ENCODE data around the gene TSPAN12. TPM values are rescaled to one million over a fixed set of nuclear protein-coding genes. Genes with fewer than 3 reads are reported as not detected.

The TSPAN12 gene
- total and polyA plus RNA-seq, 5 donors from 2014 or later: 0.26 TPM; not detected in 4

GRCh38 chr7:120874016-120874415 lies 16.1 kb upstream of the TSPAN12 start:
- Histone ChIP-seq H3K27me3 (ENCODE audit: control insufficient read depth, insufficient read depth, low read length) (peaks cover 2% of the 10 kb centered on the region), H3K4me3 (ENCODE audit: low read depth, low read length) (no peak overlapping the region), H3K4me1 (ENCODE audit: control insufficient read depth, insufficient read depth, low read length, poor library complexity, severe bottlenecking) (no peaks in the 10 kb centered on the region), H3K9me3 (ENCODE audit: control insufficient read depth in 2 of 2, low read length in 2 of 2) (no peaks in the 10 kb centered on the region), H3K27ac (ENCODE audit: insufficient read depth, low read length, poor library complexity, severe bottlenecking) (no peak overlapping the region), H3K36me3 (ENCODE audit: control insufficient read depth, insufficient read depth, low read length) (no peaks in the 10 kb centered on the region)
- Mint-ChIP-seq H3K36me3 (no peaks in the 10 kb centered on the region), H3K4me3 (no peak overlapping the region), H3K4me1 (no peaks in the 10 kb centered on the region), H3K27me3 (peaks cover 13% of the 10 kb centered on the region), H3K9me3 (peaks cover 0 to 3% (median 0%) of the 10 kb centered on the region in 7 donors), H3K27ac (no peak overlapping the region)
- DNase-seq (no peak), ATAC-seq (ENCODE audit: low read depth in 2 of 2) (no peak)

GRCh38 chr7:120873401-120873800 lies 15.5 kb upstream of the TSPAN12 start:
- Mint-ChIP-seq H3K9me3 (peaks cover 0 to 3% (median 0%) of the 10 kb centered on the region in 7 donors), H3K4me1 (no peaks in the 10 kb centered on the region), H3K36me3 (no peaks in the 10 kb centered on the region), H3K27me3 (peaks cover 13% of the 10 kb centered on the region), H3K4me3 (no peak overlapping the region), H3K27ac (no peak overlapping the region)
- DNase-seq: no peak
- peaks cover 2% of the 10 kb centered on the region for H3K27me3 ChIP-seq (ENCODE audit: control insufficient read depth, insufficient read depth, low read length)
- no peak overlapping the region for H3K27ac ChIP-seq (ENCODE audit: insufficient read depth, low read length, poor library complexity, severe bottlenecking)
- no peak overlapping the region for H3K4me3 ChIP-seq (ENCODE audit: low read depth, low read length)
- H3K4me1 ChIP-seq (ENCODE audit: control insufficient read depth, insufficient read depth, low read length, poor library complexity, severe bottlenecking): no peaks in the 10 kb centered on the region
- no peaks in the 10 kb centered on the region for H3K9me3 ChIP-seq (ENCODE audit: control insufficient read depth in 2 of 2, low read length in 2 of 2)
- ATAC-seq (ENCODE audit: low read depth in 2 of 2): no peak
- no peaks in the 10 kb centered on the region for H3K36me3 ChIP-seq (ENCODE audit: control insufficient read depth, insufficient read depth, low read length)

DNA sequence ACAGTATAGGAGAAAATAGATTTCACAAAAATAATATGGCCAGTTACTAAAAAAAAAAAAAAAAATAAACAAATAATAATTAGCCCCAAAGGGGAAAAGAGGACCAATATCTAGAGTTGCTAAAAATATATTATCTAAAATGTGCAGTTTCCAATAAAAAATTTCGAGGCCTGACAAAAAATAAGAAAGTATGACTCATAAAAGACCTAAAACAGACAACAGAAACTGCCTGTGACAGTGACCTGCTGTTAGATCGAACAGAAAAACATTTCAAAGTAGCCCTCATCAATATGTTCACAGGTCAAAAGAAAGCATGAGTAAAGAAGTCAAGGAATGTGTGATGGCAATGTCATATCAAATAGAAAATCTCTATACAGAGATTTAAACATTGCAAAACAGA lies 11.8 kb upstream of the TSPAN12 start:
- Histone ChIP-seq H3K36me3 (ENCODE audit: control insufficient read depth, insufficient read depth, low read length) (no peaks in the 10 kb centered on the region), H3K9me3 (ENCODE audit: control insufficient read depth in 2 of 2, low read length in 2 of 2) (no peaks in the 10 kb centered on the region), H3K27ac (ENCODE audit: insufficient read depth, low read length, poor library complexity, severe bottlenecking) (no peak overlapping the region), H3K4me1 (ENCODE audit: control insufficient read depth, insufficient read depth, low read length, poor library complexity, severe bottlenecking) (no peaks in the 10 kb centered on the region), H3K4me3 (ENCODE audit: low read depth, low read length) (no peak overlapping the region), H3K27me3 (ENCODE audit: control insufficient read depth, insufficient read depth, low read length) (peaks cover 4% of the 10 kb centered on the region)
- no peaks in the 10 kb centered on the region for H3K36me3 Mint-ChIP-seq
- H3K27ac Mint-ChIP-seq: no peak overlapping the region
- H3K9me3 Mint-ChIP-seq: peaks cover 0 to 4% (median 0%) of the 10 kb centered on the region in 7 donors
- no peaks in the 10 kb centered on the region for H3K4me1 Mint-ChIP-seq
- ATAC-seq (ENCODE audit: low read depth in 2 of 2): no peak
- no peak for DNase-seq
- H3K4me3 Mint-ChIP-seq: no peak overlapping the region
- H3K27me3 Mint-ChIP-seq: peaks cover 13% of the 10 kb centered on the region

DNA sequence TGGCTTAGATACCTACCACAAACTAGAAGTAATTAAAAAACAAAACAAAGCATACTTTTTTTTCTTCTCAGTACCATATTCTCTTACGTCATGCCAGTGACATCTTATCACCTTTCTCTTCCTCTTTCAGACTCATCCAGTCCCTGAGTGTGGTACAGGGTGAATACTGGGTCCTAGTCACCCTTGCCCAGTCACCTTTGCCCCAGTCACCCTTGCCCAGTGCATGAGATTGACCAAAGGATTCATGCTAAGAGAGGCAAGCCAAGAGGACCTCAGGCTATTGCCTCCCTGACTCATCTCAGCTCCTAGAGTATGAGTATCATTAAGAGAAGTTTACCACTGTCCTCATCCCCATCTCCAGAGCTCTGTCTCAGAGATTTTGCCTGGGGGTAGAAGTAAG lies 10.0 kb upstream of the TSPAN12 start:
- no peaks in the 10 kb centered on the region for H3K4me1 Mint-ChIP-seq
- no peaks in the 10 kb centered on the region for H3K36me3 Mint-ChIP-seq
- Histone ChIP-seq H3K4me1 (ENCODE audit: control insufficient read depth, insufficient read depth, low read length, poor library complexity, severe bottlenecking) (no peaks in the 10 kb centered on the region), H3K4me3 (ENCODE audit: low read depth, low read length) (no peak overlapping the region), H3K36me3 (ENCODE audit: control insufficient read depth, insufficient read depth, low read length) (no peaks in the 10 kb centered on the region), H3K9me3 (ENCODE audit: control insufficient read depth in 2 of 2, low read length in 2 of 2) (no peaks in the 10 kb centered on the region), H3K27me3 (ENCODE audit: control insufficient read depth, insufficient read depth, low read length) (peaks cover 12% of the 10 kb centered on the region), H3K27ac (ENCODE audit: insufficient read depth, low read length, poor library complexity, severe bottlenecking) (no peak overlapping the region)
- ATAC-seq (ENCODE audit: low read depth in 2 of 2): no peak
- no peak overlapping the region for H3K4me3 Mint-ChIP-seq
- no peak for DNase-seq
- peaks cover 0 to 4% (median 0%) of the 10 kb centered on the region in 7 donors for H3K9me3 Mint-ChIP-seq
- no peak overlapping the region for H3K27ac Mint-ChIP-seq
- peaks cover 11% of the 10 kb centered on the region for H3K27me3 Mint-ChIP-seq

DNA sequence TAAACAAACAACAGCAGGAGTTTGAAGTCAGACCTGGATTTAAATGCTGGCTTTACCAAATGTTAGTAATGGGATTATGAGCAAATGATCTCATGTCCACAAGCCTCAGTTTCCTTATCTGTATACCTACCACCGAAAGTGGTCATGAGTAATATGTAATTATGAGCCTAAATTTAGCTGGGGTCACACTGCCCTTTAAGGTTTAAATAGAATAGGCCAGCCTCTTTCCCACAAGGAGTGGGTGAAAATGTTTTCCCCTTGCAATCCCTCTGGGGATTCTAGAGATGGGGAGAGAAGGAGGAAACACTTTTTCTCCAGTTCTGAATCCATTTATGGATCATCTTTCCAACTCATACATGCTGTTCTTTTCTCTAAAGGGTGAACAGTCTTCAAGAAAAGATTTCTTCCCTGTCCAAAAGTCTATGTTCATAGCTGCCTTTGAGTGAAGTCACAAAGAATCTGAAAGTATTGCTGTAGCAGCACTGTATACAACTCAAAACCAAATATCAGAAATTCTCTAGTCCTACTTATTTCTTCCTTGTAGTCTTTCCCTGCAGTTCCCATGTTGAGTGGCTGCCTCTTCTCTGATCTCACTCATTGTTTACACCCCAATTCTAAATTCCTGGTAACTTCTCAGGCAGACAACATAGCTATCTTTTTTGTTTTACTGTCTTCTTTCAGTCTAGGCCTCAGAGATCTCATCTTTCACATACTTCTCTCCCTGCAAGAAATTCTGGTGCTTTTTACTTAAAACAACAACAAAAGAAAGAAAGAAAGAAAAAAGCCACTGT lies 7.4 kb upstream of the TSPAN12 start:
- H3K27ac Mint-ChIP-seq: no peak overlapping the region

DNA sequence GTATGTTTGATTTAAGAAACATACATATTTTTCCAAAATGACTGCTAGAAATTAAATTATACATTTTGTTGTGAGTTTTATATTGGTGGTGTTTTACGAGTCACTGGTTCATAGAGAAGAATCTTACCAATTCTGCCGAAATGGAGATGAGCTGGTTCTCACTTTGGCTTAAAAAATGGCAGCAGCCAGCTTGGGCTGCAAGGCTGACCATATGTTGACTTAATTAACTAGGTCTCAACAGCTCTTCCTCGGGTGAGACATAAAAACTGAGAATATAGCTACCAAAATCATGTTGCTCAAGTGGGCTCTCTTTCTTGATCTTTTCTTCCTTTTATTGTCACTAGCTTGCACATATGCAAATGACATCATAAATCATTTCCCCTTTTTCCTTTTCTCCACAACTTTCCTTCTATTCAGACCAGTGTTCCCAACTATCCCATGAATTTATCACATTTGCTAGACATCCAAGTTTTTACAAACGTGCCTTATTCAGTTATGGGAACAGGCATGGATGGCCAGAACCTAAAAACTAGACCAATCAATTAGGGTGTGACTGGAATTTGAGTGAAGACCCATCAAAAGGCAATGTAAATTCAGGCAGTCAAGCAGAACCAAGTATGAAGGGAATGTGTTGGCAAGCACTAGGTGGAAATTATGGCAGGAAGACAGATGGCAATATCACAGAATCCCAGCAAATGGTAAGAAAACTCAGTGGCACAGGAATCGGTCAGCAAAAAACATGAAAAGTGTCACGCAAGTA lies 6.4 kb upstream of the TSPAN12 start:
- H3K27me3 ChIP-seq (ENCODE audit: control insufficient read depth, insufficient read depth, low read length): peaks cover 22% of the 10 kb centered on the region
- no peaks in the 10 kb centered on the region for H3K9me3 ChIP-seq (ENCODE audit: control insufficient read depth in 2 of 2, low read length in 2 of 2)
- Mint-ChIP-seq H3K27me3 (peaks cover 25% of the 10 kb centered on the region), H3K27ac (no peak overlapping the region), H3K4me1 (no peaks in the 10 kb centered on the region), H3K36me3 (no peaks in the 10 kb centered on the region), H3K9me3 (peaks cover 0 to 4% (median 2%) of the 10 kb centered on the region in 7 donors), H3K4me3 (no peak overlapping the region)
- H3K27ac ChIP-seq (ENCODE audit: insufficient read depth, low read length, poor library complexity, severe bottlenecking): no peak overlapping the region
- no peak for ATAC-seq (ENCODE audit: low read depth in 2 of 2)
- H3K4me3 ChIP-seq (ENCODE audit: low read depth, low read length): no peak overlapping the region
- H3K4me1 ChIP-seq (ENCODE audit: control insufficient read depth, insufficient read depth, low read length, poor library complexity, severe bottlenecking): no peaks in the 10 kb centered on the region
- DNase-seq: no peak
- H3K36me3 ChIP-seq (ENCODE audit: control insufficient read depth, insufficient read depth, low read length): no peaks in the 10 kb centered on the region

More for the DNA sequence above, 7.4 kb upstream of the TSPAN12 start:
- no peaks in the 10 kb centered on the region for H3K36me3 ChIP-seq (ENCODE audit: control insufficient read depth, insufficient read depth, low read length)
- no peak overlapping the region for H3K4me3 Mint-ChIP-seq
- DNase-seq (no peak), ATAC-seq (ENCODE audit: low read depth in 2 of 2) (no peak)
- H3K9me3 Mint-ChIP-seq: peaks cover 0 to 4% (median 0%) of the 10 kb centered on the region in 7 donors
- H3K4me3 ChIP-seq (ENCODE audit: low read depth, low read length): no peak overlapping the region
- no peaks in the 10 kb centered on the region for H3K9me3 ChIP-seq (ENCODE audit: control insufficient read depth in 2 of 2, low read length in 2 of 2)
- no peaks in the 10 kb centered on the region for H3K4me1 ChIP-seq (ENCODE audit: control insufficient read depth, insufficient read depth, low read length, poor library complexity, severe bottlenecking)
- H3K27ac ChIP-seq (ENCODE audit: insufficient read depth, low read length, poor library complexity, severe bottlenecking): no peak overlapping the region
- no peaks in the 10 kb centered on the region for H3K36me3 Mint-ChIP-seq
- peaks cover 19% of the 10 kb centered on the region for H3K27me3 Mint-ChIP-seq
- peaks cover 15% of the 10 kb centered on the region for H3K27me3 ChIP-seq (ENCODE audit: control insufficient read depth, insufficient read depth, low read length)
- no peaks in the 10 kb centered on the region for H3K4me1 Mint-ChIP-seq

DNA sequence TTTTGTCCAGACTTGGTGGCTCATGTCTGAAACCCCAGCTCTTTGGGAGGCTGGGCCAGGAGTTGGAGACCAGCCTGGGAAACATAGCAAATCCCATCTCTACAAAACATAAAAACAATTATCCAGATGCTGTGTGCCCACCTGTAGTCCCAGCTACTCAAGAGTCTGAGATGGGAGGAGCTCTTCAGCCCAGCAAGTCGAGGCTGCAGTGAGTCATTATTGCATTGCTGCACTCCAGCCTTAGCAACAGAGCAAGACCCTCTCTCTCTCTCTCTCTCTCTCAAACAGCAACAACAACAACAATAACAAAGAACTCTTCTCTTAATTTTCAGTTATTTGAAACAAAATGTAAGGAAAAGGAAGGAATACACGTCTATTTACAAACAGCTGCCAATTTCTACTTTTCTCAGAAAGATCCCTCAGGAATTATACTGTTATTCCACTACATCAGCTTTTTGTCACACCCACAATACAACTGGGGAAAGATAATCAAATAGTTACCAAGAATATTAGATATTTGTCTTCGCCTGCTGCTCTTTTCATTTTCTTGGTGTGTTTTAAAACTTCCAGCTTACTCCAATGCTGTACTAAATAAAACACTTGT lies 5.1 kb upstream of the TSPAN12 start:
- no peak overlapping the region for H3K4me3 ChIP-seq (ENCODE audit: low read depth, low read length)
- DNase-seq (no peak), ATAC-seq (ENCODE audit: low read depth in 2 of 2) (no peak)

More for the DNA sequence above, 5.1 kb upstream of the TSPAN12 start:
- Histone ChIP-seq H3K27me3 (ENCODE audit: control insufficient read depth, insufficient read depth, low read length) (peaks cover 26% of the 10 kb centered on the region), H3K36me3 (ENCODE audit: control insufficient read depth, insufficient read depth, low read length) (no peaks in the 10 kb centered on the region), H3K9me3 (ENCODE audit: control insufficient read depth in 2 of 2, low read length in 2 of 2) (no peaks in the 10 kb centered on the region), H3K27ac (ENCODE audit: insufficient read depth, low read length, poor library complexity, severe bottlenecking) (no peak overlapping the region), H3K4me1 (ENCODE audit: control insufficient read depth, insufficient read depth, low read length, poor library complexity, severe bottlenecking) (peaks cover under 1% of the 10 kb centered on the region)
- peaks cover 37% of the 10 kb centered on the region for H3K27me3 Mint-ChIP-seq
- H3K4me3 Mint-ChIP-seq: no peak overlapping the region
- peaks cover 0 to 4% (median 1%) of the 10 kb centered on the region in 4 donors for H3K4me1 Mint-ChIP-seq
- H3K9me3 Mint-ChIP-seq: peaks cover 0 to 4% (median 2%) of the 10 kb centered on the region in 7 donors
- H3K36me3 Mint-ChIP-seq: no peaks in the 10 kb centered on the region
- no peak overlapping the region for H3K27ac Mint-ChIP-seq
